AG04450 (cell line): Measurements from ENCODE around the gene IBTK. TPM values are rescaled to one million over a fixed set of nuclear protein-coding genes. Genes with fewer than 3 reads are reported as not detected.

Experiments
- CTCF ChIA-PET: fragments of 300-600, 350-600 bp; formaldehyde crosslinking; extraction: SDS; loops from one replicate; lab custom pipeline; 2022; ENCODE audit warnings: antibody characterized with exemption, inconsistent platforms; lab: Charles Lee
- POLR2A ChIA-PET: fragments of 350-600 bp; formaldehyde crosslinking; extraction: SDS; loops from one replicate; lab custom pipeline; 2021; ENCODE audit warnings: antibody characterized with exemption, inconsistent platforms; lab: Yijun Ruan, JAX
- DNase-seq: peaks from one replicate; pipeline ENCODE4 v3.0.0-alpha.2; 2011; ENCODE audit warnings: low read depth, low spot score
- H3K27ac ChIP-seq: one replicate; pipeline ENCODE4 v1.5.1; 2012; ENCODE audit warnings: low read depth, low read length, control low read depth
- H3K27me3 ChIP-seq: one replicate; pipeline ENCODE4 v1.6.0; 2012; ENCODE audit warnings: low read length; ENCODE audit not compliant: control insufficient read depth, insufficient read depth
- H3K4me3 ChIP-seq: 2 replicates; pipeline ENCODE4 v1.5.1; 2011; ENCODE audit warnings: mild to moderate bottlenecking, low read depth, low read length, control low read depth
- H3K9me3 ChIP-seq: 2 replicates; pipeline ENCODE4 v1.5.1; 2012; ENCODE audit warnings: low read length; ENCODE audit not compliant: control insufficient read depth, insufficient read depth
- CTCF ChIP-seq: IDR thresholded peaks from 2 replicates; pipeline ENCODE4 v1.5.1; 2011; ENCODE audit warnings: low read depth, low read length, control low read depth, inconsistent platforms
- polyA plus RNA-seq: library from polyadenylated mRNA; depleted of rRNA; stranded (reverse); fragments of >200 nt; gene quantifications from 2 replicates; pipeline ENCODE4 v1.2.3, GENCODE V29; 2011

The IBTK gene
- polyA plus RNA-seq, 1 experiment = 39.8 TPM

GRCh38 chr6:82237013-82237412 is 10.5 kb downstream of the IBTK start:
- CTCF ChIA-PET = interaction anchor here (0.9 to 2.1 kb wide), 4 partner anchors 15 to 831 kb away, joined by 3 to 10 read pairs (median 5); partner anchors contain the start of genes DOP1A and UBE3D
- Histone ChIP-seq H3K27me3 (no peaks in the 10 kb centered on the region), H3K27ac (no peak overlapping the region), H3K9me3 (no peaks in the 10 kb centered on the region), H3K4me3 (no peak overlapping the region)
- no peak for DNase-seq
- POLR2A ChIA-PET = no interaction called here
- no peak for TF ChIP-seq CTCF

GRCh38 chr6:82227770-82228169 is 19.8 kb downstream of the IBTK start:
- CTCF ChIA-PET = no interaction called here
- TF ChIP-seq CTCF = no peak

DNA sequence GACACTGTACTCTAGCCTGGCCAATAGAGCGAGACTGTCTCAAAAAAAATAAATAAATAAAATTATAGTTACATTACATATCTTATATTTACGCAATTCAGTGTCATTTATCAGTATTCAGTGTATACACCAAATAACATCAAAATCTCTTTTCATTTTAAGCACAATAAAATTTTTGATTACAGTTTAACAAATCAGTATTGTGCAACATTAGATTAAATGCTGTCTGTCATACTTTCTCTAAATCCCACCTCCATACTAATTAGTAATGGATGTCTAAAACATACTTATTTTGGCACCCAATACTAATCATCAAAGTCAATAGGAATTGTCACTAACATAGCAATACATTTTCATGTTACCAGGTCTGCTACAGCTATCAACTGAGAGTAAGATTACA is 27.4 kb downstream of the IBTK start:
- H3K9me3 ChIP-seq = no peaks in the 10 kb centered on the region
- CTCF ChIA-PET = no interaction called here

More at GRCh38 chr6:82227770-82228169, 19.8 kb downstream of the IBTK start:
- POLR2A ChIA-PET = interaction anchor here (0.7 kb wide), 1 partner anchor 83 kb away, joined by 3 read pairs; no protein-coding TSS in a partner anchor
- H3K27me3 ChIP-seq = no peaks in the 10 kb centered on the region
- no peak for DNase-seq
- H3K4me3 ChIP-seq = no peak overlapping the region
- H3K27ac ChIP-seq = no peak overlapping the region
- no peaks in the 10 kb centered on the region for H3K9me3 ChIP-seq

DNA sequence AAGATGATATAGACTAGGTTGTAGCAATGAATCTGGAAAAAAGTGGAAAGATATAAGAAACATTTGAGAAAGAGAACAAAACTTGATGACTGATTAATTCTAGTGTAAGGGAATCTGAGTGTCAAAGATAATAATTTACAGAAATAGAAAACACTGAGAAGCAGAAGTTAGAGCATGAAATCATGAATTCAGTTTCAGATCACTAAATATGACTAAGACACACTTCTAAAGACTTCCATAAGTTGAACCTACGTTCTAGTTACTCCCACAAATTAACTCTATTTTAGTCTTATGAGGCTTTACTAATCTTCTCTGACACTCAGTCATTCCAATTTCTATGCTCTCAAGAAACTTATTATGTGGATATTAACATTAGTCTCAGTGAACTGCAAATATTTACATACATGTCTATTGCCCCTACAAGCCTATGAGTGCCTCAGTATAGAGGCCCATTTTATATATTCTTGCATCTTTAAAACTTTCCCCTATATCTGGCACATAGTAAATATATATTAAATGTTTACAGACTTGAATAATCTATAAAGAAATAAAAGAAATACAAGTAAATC is 30.4 kb downstream of the IBTK start:
- POLR2A ChIA-PET = no interaction called here
- Histone ChIP-seq H3K27me3 (no peaks in the 10 kb centered on the region), H3K27ac (no peak overlapping the region), H3K9me3 (no peaks in the 10 kb centered on the region), H3K4me3 (no peak overlapping the region)
- no peak for DNase-seq
- no peak for TF ChIP-seq CTCF
- CTCF ChIA-PET = no interaction called here

More for the DNA sequence above, 27.4 kb downstream of the IBTK start:
- Histone ChIP-seq H3K4me3 (no peak overlapping the region), H3K27me3 (no peaks in the 10 kb centered on the region), H3K27ac (no peak overlapping the region)
- DNase-seq = no peak
- TF ChIP-seq CTCF = no peak
- POLR2A ChIA-PET = no interaction called here

GRCh38 chr6:82216549-82216948 is 31.0 kb downstream of the IBTK start:
- no peak for TF ChIP-seq CTCF
- CTCF ChIA-PET = no interaction called here
- Histone ChIP-seq H3K27me3 (no peaks in the 10 kb centered on the region), H3K27ac (no peak overlapping the region), H3K9me3 (no peaks in the 10 kb centered on the region), H3K4me3 (no peak overlapping the region)
- POLR2A ChIA-PET = no interaction called here
- DNase-seq = no peak
